Keratinocyte (primary cell): ENCODE measurements around the gene GNAI1. TPM values are rescaled to one million over a fixed set of nuclear protein-coding genes. Genes with fewer than 3 reads are reported as not detected.

Experiments used
- DNase-seq: peaks from one replicate; pipeline ENCODE4 v3.0.0-alpha.2; 2011; ENCODE audit warnings: low read depth, missing footprints, low spot score
- FAIRE-seq: peaks from 2 replicates; lab custom pipeline; 2011; peaks lifted over from hg19 to GRCh38; lab: Jason Lieb, UNC
- H2AFZ ChIP-seq: 2 replicates; pipeline ENCODE4 v1.6.0; 2012; ENCODE audit warnings: low read length, control low read depth, inconsistent platforms; ENCODE audit not compliant: control insufficient read depth
- H3K27ac ChIP-seq: 2 replicates; pipeline ENCODE4 v1.5.1; 2011; ENCODE audit warnings: low read length; ENCODE audit not compliant: control insufficient read depth, insufficient read depth
- H3K27me3 ChIP-seq: 3 replicates; pipeline ENCODE4 v1.6.0; 2011; ENCODE audit warnings: low read length; ENCODE audit not compliant: control insufficient read depth, insufficient read depth; ENCODE audit errors: extremely low read depth
- H3K36me3 ChIP-seq, 2 experiments: 2 replicates in 1 of 2; 3 replicates in 1 of 2; pipeline ENCODE4 v1.5.1; 2011; ENCODE audit warnings: low read length in 2 of 2, mild to moderate bottlenecking in 1 of 2; ENCODE audit not compliant: control insufficient read depth in 2 of 2, insufficient read depth in 2 of 2; ENCODE audit errors: extremely low read depth in 1 of 2
- H3K4me1 ChIP-seq: 3 replicates; pipeline ENCODE4 v1.5.1; 2011; ENCODE audit warnings: low read length; ENCODE audit not compliant: control insufficient read depth, insufficient read depth; ENCODE audit errors: extremely low read depth
- H3K4me2 ChIP-seq: 3 replicates; pipeline ENCODE4 v1.6.0; 2011; ENCODE audit warnings: low read depth, low read length; ENCODE audit not compliant: control insufficient read depth, insufficient read depth; ENCODE audit errors: extremely low read depth
- H3K4me3 ChIP-seq, 3 experiments: fragments of 200-600 bp in 1 of 3; sonication (generic) in 1 of 3; 2 replicates in 2 of 3; 3 replicates in 1 of 3; pipeline ENCODE4 v1.5.1; 2011 to 2016; ENCODE audit warnings: low read length in 3 of 3, mild to moderate bottlenecking in 3 of 3, control low read depth in 2 of 3, inconsistent platforms in 1 of 3, low read depth in 1 of 3, mixed read lengths in 1 of 3, mixed run types in 1 of 3, moderate library complexity in 1 of 3; ENCODE audit not compliant: control insufficient read depth in 2 of 3, insufficient read depth in 2 of 3; ENCODE audit errors: extremely low read depth in 1 of 3
- H3K79me2 ChIP-seq: 2 replicates; pipeline ENCODE4 v1.6.0; 2012; ENCODE audit warnings: low read length; ENCODE audit not compliant: control insufficient read depth, insufficient read depth
- H3K9ac ChIP-seq: 3 replicates; pipeline ENCODE4 v1.6.0; 2011; ENCODE audit warnings: low read length; ENCODE audit not compliant: control insufficient read depth, insufficient read depth; ENCODE audit errors: extremely low read depth
- H3K9me1 ChIP-seq: 3 replicates; pipeline ENCODE4 v1.6.0; 2011; ENCODE audit warnings: low read length; ENCODE audit not compliant: control insufficient read depth, insufficient read depth; ENCODE audit errors: extremely low read depth
- H3K9me3 ChIP-seq: 2 replicates; pipeline ENCODE4 v1.5.1; 2012; ENCODE audit warnings: low read depth, low read length; ENCODE audit not compliant: control insufficient read depth
- H4K20me1 ChIP-seq: 3 replicates; pipeline ENCODE4 v1.6.0; 2011; ENCODE audit warnings: low read length; ENCODE audit not compliant: control insufficient read depth, insufficient read depth; ENCODE audit errors: extremely low read depth
- CTCF ChIP-seq, 3 experiments: IDR thresholded peaks in 1 of 3; conservative IDR thresholded peaks in 1 of 3; optimal IDR thresholded peaks in 1 of 3; 2 replicates in 2 of 3; 3 replicates in 1 of 3; pipeline versions ENCODE3 to v1.5.1; 2011; ENCODE audit warnings: low read length in 3 of 3, mild to moderate bottlenecking in 3 of 3, moderate library complexity in 2 of 3, control low read depth in 1 of 3, inconsistent platforms in 1 of 3; ENCODE audit not compliant: insufficient read depth in 2 of 3; ENCODE audit errors: extremely low read depth in 1 of 3
- EZH2 ChIP-seq: IDR thresholded peaks from one replicate; pipeline ENCODE4 v1.6.1; 2012; ENCODE audit warnings: inconsistent platforms, mild to moderate bottlenecking, low read length, moderate library complexity
- dilution Hi-C: fragments of 300-500 bp; cut with MboI; formaldehyde crosslinking; loops from one replicate; pipeline ENCODE4 v1.7.0; 2020; ENCODE audit warnings: low sequenced_read_pairs; ENCODE audit not compliant: extremely low pct_ligation_motif_present
- polyA plus RNA-seq, 5 experiments: library from polyadenylated mRNA; depleted of rRNA in 3 of 5; stranded (reverse) in 3 of 5; stranded (forward) in 1 of 5; unstranded in 1 of 5; fragments of >200 nt; gene quantifications; 1 replicate in 1 of 5; 2 replicates in 3 of 5; 3 replicates in 1 of 5; pipeline versions ENCODE4 v1.2.1 to v1.2.3, GENCODE V29; 2011 to 2012; ENCODE audit warnings: missing spikeins in 2 of 5, low read depth in 1 of 5, low replicate concordance in 1 of 5

Gene GNAI1
- polyA plus RNA-seq, 1 donor (not counting 4 experiments of a cell fraction or from before 2014, with no cell fraction given): 84.1 TPM

- peaks cover 95% of the 10 kb centered on the region for H3K79me2 ChIP-seq
- peaks cover 7% of the 10 kb centered on the region for H3K4me1 ChIP-seq
- H3K4me2 ChIP-seq: no peak overlapping the region
- no peak overlapping the region for H3K4me3 ChIP-seq
- dilution Hi-C loops: no loop called here
- no peak for TF ChIP-seq CTCF (optimal IDR thresholded peaks at IDR 0.05 in 1 of 3, IDR thresholded peaks at IDR 0.05 in 1 of 3, conservative IDR thresholded peaks at IDR 0.05 in 1 of 3; ENCODE audit: extremely low read depth in 1 of 3, insufficient read depth in 2 of 3, low read length in 3 of 3)
- TF ChIP-seq EZH2: no peak
- H2AFZ ChIP-seq: no peak overlapping the region
- H3K9me3 ChIP-seq: no peaks in the 10 kb centered on the region
- no peak for FAIRE-seq
- no peaks in the 10 kb centered on the region for H4K20me1 ChIP-seq
- H3K9me1 ChIP-seq: no peaks in the 10 kb centered on the region
- no peaks in the 10 kb centered on the region for H3K27me3 ChIP-seq
- DNase-seq: no peak
- H3K27ac ChIP-seq: no peak overlapping the region
- no peaks in the 10 kb centered on the region for H3K36me3 ChIP-seq
- H3K9ac ChIP-seq: no peak overlapping the region
Observed at GRCh38 chr7:80159802-80160201, 25.2 kb downstream of the GNAI1 start.

DNA sequence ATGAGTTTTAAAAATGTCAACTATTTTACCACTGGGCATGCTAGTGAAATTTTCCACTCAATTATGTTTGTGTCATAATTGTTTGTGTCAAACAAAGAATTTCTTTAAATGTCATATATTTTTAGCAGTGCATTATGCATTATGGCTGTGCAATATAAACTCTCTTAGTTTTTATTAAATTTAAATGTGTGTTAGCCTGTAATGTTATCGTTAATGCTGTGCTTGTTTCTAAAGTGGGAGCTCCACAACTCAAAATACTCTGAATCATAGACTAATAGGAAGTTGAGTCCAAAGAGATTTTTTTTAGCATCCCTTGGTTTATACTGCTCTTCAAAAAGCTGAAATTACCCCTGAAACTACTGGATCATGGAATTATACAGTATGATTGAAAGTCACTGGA, 26.8 kb downstream of the GNAI1 start:
- no peak overlapping the region for H3K4me3 ChIP-seq
- H3K4me2 ChIP-seq: no peak overlapping the region
- H3K36me3 ChIP-seq: no peaks in the 10 kb centered on the region
- DNase-seq (no peak), FAIRE-seq (no peak)
- no peaks in the 10 kb centered on the region for H3K27me3 ChIP-seq
- no peak overlapping the region for H3K27ac ChIP-seq
- no peaks in the 10 kb centered on the region for H3K4me1 ChIP-seq
- no peak overlapping the region for H2AFZ ChIP-seq
- TF ChIP-seq EZH2 (no peak), CTCF (optimal IDR thresholded peaks at IDR 0.05 in 1 of 3, IDR thresholded peaks at IDR 0.05 in 1 of 3, conservative IDR thresholded peaks at IDR 0.05 in 1 of 3; ENCODE audit: extremely low read depth in 1 of 3, insufficient read depth in 2 of 3, low read length in 3 of 3) (no peak)
- no peak overlapping the region for H3K9ac ChIP-seq
- H4K20me1 ChIP-seq: no peaks in the 10 kb centered on the region
- no peaks in the 10 kb centered on the region for H3K9me1 ChIP-seq
- dilution Hi-C loops: no loop called here
- no peaks in the 10 kb centered on the region for H3K9me3 ChIP-seq
- H3K79me2 ChIP-seq: peaks cover 94% of the 10 kb centered on the region
